GM12878 (cell line): ENCODE measurements around the gene F7. TPM values are rescaled to one million over a fixed set of nuclear protein-coding genes. Genes with fewer than 3 reads are reported as not detected.

ENCODE experiments used
- ATAC-seq: fragments of 200-7000 bp; cut with Tn5 transposase; 3 replicates; pipeline ENCODE4 v1.9.1; 2020; ENCODE audit warnings: mild to moderate bottlenecking, moderate library complexity
- BruUV-seq: library from RNA; stranded (reverse); fragments of 400-500 nt; replicated peaks from 2 replicates; lab custom pipeline; 2021; lab: Mats Ljungman, UMichigan
- CTCF ChIA-PET: fragments of 300-600 bp; sonication (Branson Sonifier 250); formaldehyde crosslinking; extraction: SDS; loops from one replicate; lab custom pipeline; 2021; ENCODE audit warnings: inconsistent platforms; lab: Yijun Ruan, JAX
- POLR2A ChIA-PET: fragments of 350-600 bp; formaldehyde crosslinking; extraction: SDS; loops from one replicate; lab custom pipeline; 2021; ENCODE audit warnings: inconsistent platforms; lab: Charles Lee
- RAD21 ChIA-PET: fragments of 300-600 bp; sonication (Branson Sonifier 250); formaldehyde crosslinking; loops from one replicate; lab custom pipeline; 2023; ENCODE audit warnings: antibody characterized with exemption; ENCODE audit not compliant: unreplicated experiment; lab: Charles Lee
- SMC1A ChIA-PET: fragments of 300-600 bp; sonication (Branson Sonifier 250); formaldehyde crosslinking; loops from one replicate; lab custom pipeline; 2023; ENCODE audit not compliant: unreplicated experiment, uncharacterized antibody; lab: Charles Lee
- DNase-seq: peaks from one replicate; pipeline ENCODE4 v3.0.0-alpha.2; 2011; ENCODE audit warnings: low read depth, low spot score
- FAIRE-seq: peaks from 3 replicates; lab custom pipeline; 2011; peaks lifted over from hg19 to GRCh38; lab: Jason Lieb, UNC
- H2AFZ ChIP-seq: 2 replicates; pipeline ENCODE4 v1.6.0; 2011; ENCODE audit warnings: low read depth, low read length, control low read depth; ENCODE audit not compliant: control insufficient read depth
- H3K27ac ChIP-seq: 2 replicates; pipeline ENCODE4 v1.5.1; 2011; ENCODE audit warnings: control low read depth; ENCODE audit not compliant: control insufficient read depth, insufficient read depth
- H3K27me3 ChIP-seq, 2 experiments: replicated peaks in 1 of 2; 2 replicates each; pipeline versions ENCODE4 v1.6.0 to v1.6.1; 2011; ENCODE audit warnings: low read length in 1 of 2; ENCODE audit not compliant: control insufficient read depth in 2 of 2, insufficient read depth in 2 of 2
- H3K36me3 ChIP-seq, 2 experiments: 2 replicates each; pipeline ENCODE4 v1.5.1; 2011; ENCODE audit warnings: low read length in 1 of 2; ENCODE audit not compliant: control insufficient read depth in 2 of 2, insufficient read depth in 2 of 2
- H3K4me1 ChIP-seq: 2 replicates; pipeline ENCODE4 v1.6.1; 2011; ENCODE audit warnings: mild to moderate bottlenecking, low read length, moderate library complexity, mixed read lengths; ENCODE audit not compliant: control insufficient read depth, insufficient read depth
- H3K4me2 ChIP-seq: 2 replicates; pipeline ENCODE4 v1.6.0; 2011; ENCODE audit warnings: control low read depth; ENCODE audit not compliant: control insufficient read depth, insufficient read depth
- H3K4me3 ChIP-seq: fragments of 200-600 bp; sonication (generic); 2 replicates; pipeline ENCODE4 v1.5.1; 2016
- H3K79me2 ChIP-seq: 2 replicates; pipeline ENCODE4 v1.6.0; 2011; ENCODE audit warnings: low read length; ENCODE audit not compliant: control insufficient read depth, insufficient read depth
- H3K9ac ChIP-seq: 2 replicates; pipeline ENCODE4 v1.8.0; 2011; ENCODE audit warnings: low read length, control low read depth, mixed read lengths; ENCODE audit not compliant: control insufficient read depth, insufficient read depth
- H3K9me3 ChIP-seq: replicated peaks from 3 replicates; pipeline ENCODE4 v1.5.1; 2011; ENCODE audit warnings: mild to moderate bottlenecking, low read length; ENCODE audit not compliant: control insufficient read depth, insufficient read depth
- H4K20me1 ChIP-seq: 2 replicates; pipeline ENCODE4 v1.6.0; 2011; ENCODE audit not compliant: control insufficient read depth, insufficient read depth
- BACH1 ChIP-seq: fragments of 450-650 bp; IDR thresholded peaks from 2 replicates; pipeline ENCODE4 v1.6.1; 2017; ENCODE audit warnings: mild to moderate bottlenecking, borderline replicate concordance
- CREM ChIP-seq: IDR thresholded peaks from 2 replicates; pipeline ENCODE4 v1.6.1; 2014; ENCODE audit warnings: antibody characterized with exemption, low read depth
- GABPA ChIP-seq: IDR thresholded peaks from 2 replicates; pipeline ENCODE4 v1.6.1; 2014; ENCODE audit warnings: antibody characterized with exemption, low read depth, mild to moderate bottlenecking, inconsistent platforms
- GATAD2B ChIP-seq: fragments of 450-650 bp; conservative IDR thresholded peaks from 2 replicates; pipeline ENCODE4 v1.6.1; 2017; ENCODE audit warnings: low read depth, mild to moderate bottlenecking, moderate library complexity
- MTA3 ChIP-seq: IDR thresholded peaks from 2 replicates; pipeline ENCODE4 v1.6.1; 2012; ENCODE audit warnings: low read length, inconsistent platforms, borderline replicate concordance
- NR2F1 ChIP-seq: fragments of 450-650 bp; conservative IDR thresholded peaks from 2 replicates; pipeline ENCODE4 v1.6.1; 2017; ENCODE audit warnings: mild to moderate bottlenecking
- SREBF2 ChIP-seq: IDR thresholded peaks from 2 replicates; pipeline ENCODE4 v1.6.1; 2012; ENCODE audit warnings: mild to moderate bottlenecking, low read length
- YY1 ChIP-seq: IDR thresholded peaks from 2 replicates; pipeline ENCODE4 v1.6.1; 2011; ENCODE audit warnings: low read depth, mild to moderate bottlenecking, low read length
- ZNF384 ChIP-seq: IDR thresholded peaks from 2 replicates; pipeline ENCODE4 v1.6.1; 2012; ENCODE audit warnings: low read depth, mild to moderate bottlenecking, low read length, improper control_type of control experiment, borderline replicate concordance
- WGBS: methylation state at CpG from one replicate; pipeline ENCODE4 v1.1.6; 2016; ENCODE audit warnings: low lambda C conversion rate; ENCODE audit not compliant: insufficient replicate concordance, insufficient coverage; ENCODE audit errors: missing lambda C conversion rate; 5-methylcytosine and 5-hydroxymethylcytosine counted together
- in situ Hi-C: fragments of 300-500 bp; cut with MboI; formaldehyde crosslinking; loops from 9 replicates; pipeline ENCODE4 v1.14.3; 2018; ENCODE audit warnings: mixed read lengths
- intact Hi-C: fragments of 100-400 bp; cut with micrococcal nuclease; formaldehyde crosslinking; loops from one replicate; pipeline ENCODE4 v1.14.2; 2022; ENCODE audit not compliant: unreplicated experiment
- polyA plus RNA-seq, 11 experiments: library from polyadenylated mRNA; depleted of rRNA in 4 of 11; unstranded in 6 of 11; stranded (reverse) in 5 of 11; fragments of >200 nt; fragmentation: Nextera tagmentation in 4 of 11; fragmentation: Illumina TruSeq in 1 of 11; extraction: Ambion mirVana in 4 of 11; extraction: Trizol in 1 of 11; gene quantifications; 1 replicate in 1 of 11; 2 replicates in 10 of 11; pipeline versions ENCODE4 v1.2.1 to v1.2.3, GENCODE V29; 2011 to 2016; ENCODE audit warnings: inconsistent platforms in 2 of 11, missing spikeins in 2 of 11, low read depth in 1 of 11
- total RNA-seq, 4 experiments: library from RNA; depleted of rRNA in 3 of 4; stranded (reverse); fragments of >200 nt in 3 of 4; fragmentation: Illumina TruSeq in 1 of 4; extraction: Trizol in 1 of 4; gene quantifications; 2 replicates each; pipeline versions ENCODE4 v1.2.1 to v1.2.3, GENCODE V29; 2013 to 2021
- TF ChIP-seq, protein P1 (sequence below): IDR thresholded peaks from 2 replicates; pipeline ENCODE4 v1.6.1; 2011; ENCODE audit warnings: mild to moderate bottlenecking, low read depth, low read length, moderate library complexity; ENCODE audit not compliant: insufficient replicate concordance
- TF ChIP-seq, protein P2 (sequence below): fragments of 450-650 bp; IDR thresholded peaks from 2 replicates; pipeline ENCODE4 v1.6.1; 2018; ENCODE audit warnings: borderline replicate concordance, mild to moderate bottlenecking; ENCODE audit not compliant: partially characterized antibody
- TF ChIP-seq, protein P3 (sequence below), 3 experiments: IDR thresholded peaks in 2 of 3; conservative IDR thresholded peaks in 1 of 3; 2 replicates each; pipeline ENCODE4 v1.5.1; 2011; ENCODE audit warnings: low read depth in 3 of 3, low read length in 3 of 3, mild to moderate bottlenecking in 3 of 3, control low read depth in 2 of 3, moderate library complexity in 2 of 3, inconsistent platforms in 1 of 3, mixed read lengths in 1 of 3; ENCODE audit not compliant: control insufficient read depth in 2 of 3, insufficient read depth in 1 of 3; ENCODE audit errors: extremely low read depth in 1 of 3
- TF ChIP-seq, protein P4 (sequence below): IDR thresholded peaks from 2 replicates; pipeline ENCODE4 v1.6.1; 2011; ENCODE audit warnings: borderline replicate concordance, low read depth, mild to moderate bottlenecking, moderate library complexity, mixed read lengths, low read length; ENCODE audit not compliant: insufficient read depth; ENCODE audit errors: extremely low read length

Gene F7
- total and polyA plus RNA-seq, 10 of the 15 experiments (the other 5 are each of a cell fraction or from before 2014, with no cell fraction given), result not detected

DNA sequence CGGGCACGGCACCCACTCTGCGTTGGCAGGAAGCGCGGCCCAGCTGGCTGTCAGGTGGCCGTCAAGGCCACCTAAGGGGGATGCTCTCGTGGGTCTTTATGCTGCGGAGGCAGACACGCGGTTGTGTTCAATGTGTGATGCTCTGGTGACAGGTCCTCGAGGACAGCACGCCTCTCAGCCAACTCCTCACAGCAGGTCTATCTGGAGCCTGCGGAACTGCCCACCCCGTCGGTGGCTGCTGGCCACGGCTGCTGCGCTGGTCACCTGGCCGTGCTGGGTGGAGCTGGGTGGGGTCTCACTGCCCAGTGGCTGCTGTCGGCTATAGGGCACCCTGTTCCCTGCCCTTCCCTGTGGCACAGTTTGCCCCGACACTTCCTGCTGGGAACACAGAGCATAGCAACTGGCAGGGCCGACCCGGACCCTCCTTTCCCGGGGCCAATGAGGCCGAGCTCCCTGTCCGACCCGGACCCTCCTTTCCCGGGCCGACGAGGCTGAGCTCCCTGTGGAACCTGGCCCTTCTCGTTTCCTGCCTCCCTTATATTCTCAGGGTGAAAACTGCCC is 14.3 kb upstream of the F7 start (continued):
- TF ChIP-seq, protein P1, sequence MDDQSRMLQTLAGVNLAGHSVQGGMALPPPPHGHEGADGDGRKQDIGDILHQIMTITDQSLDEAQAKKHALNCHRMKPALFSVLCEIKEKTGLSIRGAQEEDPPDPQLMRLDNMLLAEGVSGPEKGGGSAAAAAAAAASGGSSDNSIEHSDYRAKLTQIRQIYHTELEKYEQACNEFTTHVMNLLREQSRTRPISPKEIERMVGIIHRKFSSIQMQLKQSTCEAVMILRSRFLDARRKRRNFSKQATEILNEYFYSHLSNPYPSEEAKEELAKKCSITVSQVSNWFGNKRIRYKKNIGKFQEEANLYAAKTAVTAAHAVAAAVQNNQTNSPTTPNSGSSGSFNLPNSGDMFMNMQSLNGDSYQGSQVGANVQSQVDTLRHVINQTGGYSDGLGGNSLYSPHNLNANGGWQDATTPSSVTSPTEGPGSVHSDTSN, result no peak

DNA sequence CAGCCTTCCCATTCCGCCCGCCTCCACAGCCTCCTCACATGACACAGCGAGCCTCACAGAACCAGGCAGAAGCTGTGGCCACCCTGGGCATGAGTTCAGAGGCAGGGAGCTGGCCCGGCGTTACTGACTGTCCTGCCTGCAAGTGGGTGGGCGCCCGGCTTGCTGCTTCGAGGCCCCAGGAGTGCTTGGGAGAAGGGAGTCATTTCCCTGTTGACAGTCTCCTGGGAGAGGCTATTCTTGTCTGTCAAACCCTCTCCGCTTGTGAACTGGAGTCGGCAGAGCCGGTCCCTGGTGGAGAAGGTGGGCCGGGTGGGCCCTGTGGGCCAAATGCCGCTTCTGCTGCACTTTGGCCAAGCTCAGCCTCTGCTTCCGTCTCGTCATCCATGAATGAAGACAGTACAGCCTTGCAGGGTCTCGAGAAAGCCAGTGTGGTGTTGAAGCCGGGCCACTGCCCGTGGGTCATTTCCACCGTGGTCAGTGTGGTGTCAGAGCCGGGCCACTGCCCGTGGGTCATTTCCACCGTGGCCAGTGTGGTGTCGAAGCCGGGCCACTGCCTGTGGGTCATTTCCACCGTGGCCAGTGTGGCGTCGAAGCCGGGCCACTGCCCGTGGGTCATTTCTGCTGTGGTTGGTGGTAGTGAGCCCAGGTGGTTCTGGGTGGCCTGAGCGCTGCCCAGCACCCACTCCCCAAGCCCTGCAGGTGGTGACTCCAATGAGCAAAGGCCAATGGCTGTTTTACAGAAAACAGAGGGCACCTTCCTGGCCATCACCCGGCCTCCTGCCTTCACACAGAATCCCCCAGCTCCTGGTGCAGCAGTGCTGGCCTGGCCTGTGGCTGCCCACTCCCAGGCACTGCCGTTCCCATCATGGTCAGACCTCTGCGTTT is 13.5 kb upstream of the F7 start:
- BruUV-seq, result no TSS peak
- H3K9me3 ChIP-seq, result no peaks in the 10 kb centered on the region
- H3K9ac ChIP-seq, result no peak overlapping the region
- ChIA-PET SMC1A (no interaction called here), CTCF (no interaction called here), RAD21 (no interaction called here), POLR2A (no interaction called here)
- no peak overlapping the region for H3K4me3 ChIP-seq
- no peaks in the 10 kb centered on the region for H4K20me1 ChIP-seq
- WGBS, result 47% methylated on average over 33 of the region's 33 CpGs
- H2AFZ ChIP-seq, result no peak overlapping the region
- in situ Hi-C loops (no loop called here), intact Hi-C loops (no loop called here)
- DNase-seq (no peak), FAIRE-seq (no peak), ATAC-seq (no peak)
- H3K4me2 ChIP-seq, result no peak overlapping the region
- no peaks in the 10 kb centered on the region for H3K4me1 ChIP-seq
- H3K36me3 ChIP-seq, result no peaks in the 10 kb centered on the region
- no peaks in the 10 kb centered on the region for H3K27me3 ChIP-seq
- no peaks in the 10 kb centered on the region for H3K79me2 ChIP-seq
- H3K27ac ChIP-seq, result no peak overlapping the region
- no peak for TF ChIP-seq MTA3
- TF ChIP-seq, protein P2, sequence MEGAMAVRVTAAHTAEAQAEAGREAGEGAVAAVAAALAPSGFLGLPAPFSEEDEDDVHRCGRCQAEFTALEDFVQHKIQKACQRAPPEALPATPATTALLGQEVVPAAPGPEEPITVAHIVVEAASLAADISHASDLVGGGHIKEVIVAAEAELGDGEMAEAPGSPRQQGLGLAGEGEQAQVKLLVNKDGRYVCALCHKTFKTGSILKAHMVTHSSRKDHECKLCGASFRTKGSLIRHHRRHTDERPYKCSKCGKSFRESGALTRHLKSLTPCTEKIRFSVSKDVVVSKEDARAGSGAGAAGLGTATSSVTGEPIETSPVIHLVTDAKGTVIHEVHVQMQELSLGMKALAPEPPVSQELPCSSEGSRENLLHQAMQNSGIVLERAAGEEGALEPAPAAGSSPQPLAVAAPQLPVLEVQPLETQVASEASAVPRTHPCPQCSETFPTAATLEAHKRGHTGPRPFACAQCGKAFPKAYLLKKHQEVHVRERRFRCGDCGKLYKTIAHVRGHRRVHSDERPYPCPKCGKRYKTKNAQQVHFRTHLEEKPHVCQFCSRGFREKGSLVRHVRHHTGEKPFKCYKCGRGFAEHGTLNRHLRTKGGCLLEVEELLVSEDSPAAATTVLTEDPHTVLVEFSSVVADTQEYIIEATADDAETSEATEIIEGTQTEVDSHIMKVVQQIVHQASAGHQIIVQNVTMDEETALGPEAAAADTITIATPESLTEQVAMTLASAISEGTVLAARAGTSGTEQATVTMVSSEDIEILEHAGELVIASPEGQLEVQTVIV, result no peak
- no peak for TF ChIP-seq ZNF384
- no peak for TF ChIP-seq GATAD2B
- TF ChIP-seq, protein P3, sequence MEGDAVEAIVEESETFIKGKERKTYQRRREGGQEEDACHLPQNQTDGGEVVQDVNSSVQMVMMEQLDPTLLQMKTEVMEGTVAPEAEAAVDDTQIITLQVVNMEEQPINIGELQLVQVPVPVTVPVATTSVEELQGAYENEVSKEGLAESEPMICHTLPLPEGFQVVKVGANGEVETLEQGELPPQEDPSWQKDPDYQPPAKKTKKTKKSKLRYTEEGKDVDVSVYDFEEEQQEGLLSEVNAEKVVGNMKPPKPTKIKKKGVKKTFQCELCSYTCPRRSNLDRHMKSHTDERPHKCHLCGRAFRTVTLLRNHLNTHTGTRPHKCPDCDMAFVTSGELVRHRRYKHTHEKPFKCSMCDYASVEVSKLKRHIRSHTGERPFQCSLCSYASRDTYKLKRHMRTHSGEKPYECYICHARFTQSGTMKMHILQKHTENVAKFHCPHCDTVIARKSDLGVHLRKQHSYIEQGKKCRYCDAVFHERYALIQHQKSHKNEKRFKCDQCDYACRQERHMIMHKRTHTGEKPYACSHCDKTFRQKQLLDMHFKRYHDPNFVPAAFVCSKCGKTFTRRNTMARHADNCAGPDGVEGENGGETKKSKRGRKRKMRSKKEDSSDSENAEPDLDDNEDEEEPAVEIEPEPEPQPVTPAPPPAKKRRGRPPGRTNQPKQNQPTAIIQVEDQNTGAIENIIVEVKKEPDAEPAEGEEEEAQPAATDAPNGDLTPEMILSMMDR (IDR thresholded peaks at IDR 0.05 in 2 of 3, conservative IDR thresholded peaks at IDR 0.05 in 1 of 3; ENCODE audit: control insufficient read depth in 2 of 3, extremely low read depth in 1 of 3, insufficient read depth in 1 of 3, low read depth in 3 of 3, low read length in 3 of 3), result no peak
- no peak for TF ChIP-seq CREM
- TF ChIP-seq NR2F1, result no peak
- TF ChIP-seq GABPA, result no peak
- TF ChIP-seq YY1, result no peak
- TF ChIP-seq, protein P4, sequence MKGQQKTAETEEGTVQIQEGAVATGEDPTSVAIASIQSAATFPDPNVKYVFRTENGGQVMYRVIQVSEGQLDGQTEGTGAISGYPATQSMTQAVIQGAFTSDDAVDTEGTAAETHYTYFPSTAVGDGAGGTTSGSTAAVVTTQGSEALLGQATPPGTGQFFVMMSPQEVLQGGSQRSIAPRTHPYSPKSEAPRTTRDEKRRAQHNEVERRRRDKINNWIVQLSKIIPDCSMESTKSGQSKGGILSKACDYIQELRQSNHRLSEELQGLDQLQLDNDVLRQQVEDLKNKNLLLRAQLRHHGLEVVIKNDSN, result no peak
- no peak for TF ChIP-seq BACH1
- no peak for TF ChIP-seq SREBF2
